Activated naive CD8-positive, alpha-beta T cell (primary cell): ENCODE data around the gene EIF5AL1.
"Not testable (repeated sequence)": the region's sequence is repeated elsewhere in the genome, so short reads cannot be mapped to it uniquely, and the experiment has no call there.

Experiments
- H3K27ac Mint-ChIP-seq: one replicate; pipeline ENCODE4 v1.8.0; 2021; ENCODE audit warnings: mixed read lengths
- H3K27me3 Mint-ChIP-seq: one replicate; pipeline ENCODE4 v1.8.0; 2021; ENCODE audit warnings: mixed read lengths
- H3K36me3 Mint-ChIP-seq: one replicate; pipeline ENCODE4 v1.8.0; 2021; ENCODE audit warnings: mixed read lengths
- H3K4me1 Mint-ChIP-seq: one replicate; pipeline ENCODE4 v1.8.0; 2021; ENCODE audit warnings: low read depth, mixed read lengths
- H3K4me3 Mint-ChIP-seq: one replicate; pipeline ENCODE4 v1.8.0; 2021; ENCODE audit warnings: mild to moderate bottlenecking, mixed read lengths
- H3K9me3 Mint-ChIP-seq: one replicate; pipeline ENCODE4 v1.8.0; 2021; ENCODE audit warnings: low read depth, mixed read lengths

Gene EIF5AL1

DNA sequence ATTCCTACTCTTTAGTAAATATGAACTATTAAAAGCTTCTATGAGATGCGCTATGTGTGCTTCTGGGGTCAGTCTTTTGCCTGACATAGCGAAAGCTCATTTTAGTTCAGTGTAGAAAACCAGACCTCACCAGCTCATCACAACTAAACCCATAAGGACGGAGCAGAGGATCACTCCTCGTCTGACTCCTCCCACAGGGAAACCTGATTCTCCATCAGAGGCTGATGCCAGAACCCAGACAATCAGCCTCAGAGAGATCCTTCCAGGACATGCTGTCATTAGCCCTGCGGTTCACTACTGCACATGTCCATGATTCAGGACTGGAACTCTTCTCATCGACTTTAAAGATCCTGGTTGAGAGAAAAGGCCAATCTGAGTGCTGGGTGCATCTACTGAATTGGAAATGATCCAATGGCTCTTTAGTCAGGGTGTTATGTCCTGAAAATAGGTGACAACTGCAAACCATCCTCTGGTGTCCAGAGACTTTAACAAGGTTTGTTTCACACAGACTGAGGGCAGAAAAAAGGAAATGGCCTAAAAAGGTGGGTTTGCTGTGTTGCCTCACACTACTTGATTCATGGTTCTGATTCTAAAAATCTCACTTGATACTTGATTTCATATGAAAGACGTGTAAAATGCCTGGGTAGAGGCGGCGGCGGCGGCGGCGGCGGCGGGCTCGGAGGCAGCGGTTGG lies at the start of gene EIF5AL1:
Gene EIF5AL1, plus strand, starts transcription at position 643 of the 693 bp plus-strand sequence. CDS start 117 bp downstream, outside the sequence.
- not testable (repeated sequence) for H3K36me3 Mint-ChIP-seq, H3K9me3 Mint-ChIP-seq, H3K27ac Mint-ChIP-seq, H3K4me3 Mint-ChIP-seq, H3K27me3 Mint-ChIP-seq, H3K4me1 Mint-ChIP-seq

DNA sequence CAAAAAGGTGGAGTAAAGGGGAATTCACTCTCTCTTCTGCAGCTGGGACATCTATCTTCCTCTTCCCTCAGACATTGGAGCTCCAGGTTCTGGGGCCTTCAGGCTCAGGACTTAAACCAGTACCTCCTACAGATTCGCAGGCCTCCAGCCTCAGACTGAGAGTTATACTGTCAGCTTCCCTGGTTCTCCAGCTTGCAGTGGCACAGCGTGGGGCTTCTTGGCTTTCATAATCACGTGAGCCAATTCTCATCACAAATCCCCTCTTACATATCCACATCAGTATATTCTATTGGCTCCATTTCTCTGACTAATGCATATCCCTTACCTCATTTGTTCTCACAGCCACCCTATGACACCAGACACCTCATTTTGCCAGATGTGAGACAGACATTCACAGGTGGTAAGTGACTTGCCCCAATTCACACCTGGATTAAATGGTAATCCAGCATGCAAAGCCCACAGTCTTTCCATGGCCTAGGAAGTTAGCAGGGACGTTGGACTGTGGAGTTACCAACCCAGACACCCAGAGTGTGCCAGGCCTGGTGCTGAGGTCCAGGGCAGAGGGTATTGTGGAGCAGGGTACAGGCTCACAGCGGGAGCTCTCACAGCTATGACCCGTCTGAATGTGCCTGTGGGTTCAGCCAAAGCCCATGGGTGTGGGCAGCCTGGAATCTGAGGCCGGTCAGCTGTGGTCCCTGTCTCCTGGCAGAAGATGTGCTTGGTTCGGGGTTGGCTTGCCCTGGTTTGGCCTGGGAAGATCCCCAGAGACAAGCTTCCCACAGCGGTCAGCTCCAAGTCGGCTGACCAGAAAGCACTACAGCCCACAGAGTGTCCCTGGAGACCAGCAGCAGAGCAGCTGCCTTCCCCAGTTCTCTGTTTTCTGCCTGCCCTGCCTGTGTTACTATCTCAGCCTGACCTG lies 48.5 kb upstream of the EIF5AL1 start:
- H3K9me3 Mint-ChIP-seq = no peaks in the 10 kb centered on the region
- peaks cover 2% of the 10 kb centered on the region for H3K27me3 Mint-ChIP-seq
- H3K4me3 Mint-ChIP-seq = no peak overlapping the region
- no peaks in the 10 kb centered on the region for H3K36me3 Mint-ChIP-seq
- H3K27ac Mint-ChIP-seq = no peak overlapping the region
- H3K4me1 Mint-ChIP-seq = no peaks in the 10 kb centered on the region

DNA sequence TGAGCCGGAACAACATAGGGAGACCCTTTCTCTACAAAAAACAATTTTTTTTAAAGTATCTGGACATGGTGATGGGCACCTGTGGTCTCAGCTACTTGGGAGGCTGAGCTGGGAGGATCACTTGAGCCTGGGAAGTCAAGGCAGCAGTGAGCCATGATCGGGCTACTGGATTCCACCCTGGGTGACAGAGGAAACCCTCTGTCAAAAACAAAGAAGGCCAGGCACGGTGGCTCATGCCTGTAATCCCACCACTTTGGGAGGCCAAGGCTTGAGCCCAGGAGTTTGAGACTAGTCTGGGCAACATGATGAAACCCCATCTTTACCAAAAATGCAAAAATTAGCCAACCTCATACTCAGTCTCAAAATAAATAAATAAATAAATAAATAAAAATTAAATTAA lies 47.0 kb upstream of the EIF5AL1 start:
- Mint-ChIP-seq H3K4me3 (no peak overlapping the region), H3K27me3 (no peaks in the 10 kb centered on the region), H3K36me3 (no peaks in the 10 kb centered on the region), H3K4me1 (no peaks in the 10 kb centered on the region), H3K27ac (no peak overlapping the region), H3K9me3 (no peaks in the 10 kb centered on the region)

- peaks cover 2% of the 10 kb centered on the region for H3K27me3 Mint-ChIP-seq
- no peaks in the 10 kb centered on the region for H3K4me1 Mint-ChIP-seq
- no peaks in the 10 kb centered on the region for H3K9me3 Mint-ChIP-seq
- H3K27ac Mint-ChIP-seq = no peak overlapping the region
- no peaks in the 10 kb centered on the region for H3K36me3 Mint-ChIP-seq
- H3K4me3 Mint-ChIP-seq = no peak overlapping the region
These were observed 44.2 kb upstream of the EIF5AL1 start for GRCh38 chr10:79468015-79468560.

- no peak overlapping the region for H3K27ac Mint-ChIP-seq
- no peak overlapping the region for H3K4me3 Mint-ChIP-seq
- no peaks in the 10 kb centered on the region for H3K36me3 Mint-ChIP-seq
- H3K4me1 Mint-ChIP-seq = no peaks in the 10 kb centered on the region
- peaks cover 2% of the 10 kb centered on the region for H3K27me3 Mint-ChIP-seq
- no peaks in the 10 kb centered on the region for H3K9me3 Mint-ChIP-seq
These were observed 43.3 kb upstream of the EIF5AL1 start for GRCh38 chr10:79468841-79469585.

DNA sequence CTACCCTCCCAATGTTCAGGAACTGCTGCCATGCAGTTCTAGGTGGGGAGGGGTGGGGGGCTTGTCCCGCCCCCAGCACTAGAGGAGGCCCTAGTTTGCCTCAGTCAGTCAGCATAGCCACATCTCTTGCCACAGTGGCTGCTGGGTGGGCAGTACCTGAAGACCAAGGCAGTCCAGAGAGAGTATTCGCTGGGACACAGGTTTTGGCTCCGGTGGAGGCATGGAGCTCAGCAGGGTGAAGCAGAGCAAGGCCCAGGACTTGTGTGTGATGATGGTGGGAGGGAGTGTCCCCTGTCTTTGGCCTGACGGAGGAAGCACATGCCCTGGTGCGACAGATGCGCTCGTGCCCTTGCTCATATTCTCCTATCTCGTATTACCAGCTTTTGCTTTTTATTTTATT lies 42.2 kb upstream of the EIF5AL1 start:
- Mint-ChIP-seq H3K36me3 (no peaks in the 10 kb centered on the region), H3K4me1 (no peaks in the 10 kb centered on the region), H3K9me3 (no peaks in the 10 kb centered on the region), H3K4me3 (no peak overlapping the region), H3K27ac (no peak overlapping the region), H3K27me3 (peaks cover 2% of the 10 kb centered on the region)

DNA sequence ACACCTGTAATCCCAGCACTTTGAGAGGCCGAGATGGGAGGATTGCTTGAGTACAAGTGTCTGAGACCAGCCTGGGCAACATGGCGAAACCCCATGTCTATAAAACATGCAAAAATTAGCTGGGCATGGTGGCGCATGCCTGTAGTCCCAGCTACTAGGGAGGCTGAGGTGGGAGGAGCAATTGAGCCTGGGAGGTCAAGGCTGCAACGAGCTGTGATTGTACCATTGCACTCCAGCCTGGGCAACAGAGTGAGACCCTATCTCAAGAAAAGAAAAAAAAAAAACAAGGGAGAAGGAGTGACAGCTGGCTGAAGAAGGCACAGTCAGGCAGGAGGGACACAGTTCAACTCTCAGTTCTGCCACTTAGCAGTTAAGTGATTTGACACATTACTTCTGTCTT lies 40.6 kb upstream of the EIF5AL1 start:
- no peaks in the 10 kb centered on the region for H3K4me1 Mint-ChIP-seq
- H3K27ac Mint-ChIP-seq = no peak overlapping the region
- no peaks in the 10 kb centered on the region for H3K36me3 Mint-ChIP-seq
- H3K9me3 Mint-ChIP-seq = no peaks in the 10 kb centered on the region
- peaks cover 4% of the 10 kb centered on the region for H3K27me3 Mint-ChIP-seq
- H3K4me3 Mint-ChIP-seq = no peak overlapping the region

DNA sequence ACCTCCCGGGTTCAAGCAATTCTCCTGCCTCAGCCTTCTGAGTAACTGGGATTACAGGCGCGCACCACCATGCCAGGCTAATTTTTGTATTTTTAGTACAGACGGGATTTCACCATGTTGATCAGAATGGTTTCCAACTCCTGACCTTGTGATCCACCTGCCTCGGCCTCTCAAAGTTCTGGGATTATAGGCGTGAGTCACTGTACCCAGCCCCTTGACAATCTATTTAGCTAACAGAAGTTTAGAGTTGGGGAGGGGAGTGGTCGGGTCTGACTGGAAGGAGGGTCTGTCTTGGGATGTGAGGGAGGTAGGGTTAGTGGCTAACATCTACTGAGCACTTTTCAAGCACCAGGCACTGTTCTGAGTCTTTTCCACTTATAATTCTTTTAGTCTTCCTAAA lies 39.9 kb upstream of the EIF5AL1 start:
- Mint-ChIP-seq H3K4me1 (no peaks in the 10 kb centered on the region), H3K36me3 (no peaks in the 10 kb centered on the region), H3K27ac (no peak overlapping the region), H3K27me3 (peaks cover 8% of the 10 kb centered on the region), H3K4me3 (no peak overlapping the region), H3K9me3 (no peaks in the 10 kb centered on the region)

GRCh38 chr10:79472951-79473350 lies 39.4 kb upstream of the EIF5AL1 start:
- Mint-ChIP-seq H3K36me3 (no peaks in the 10 kb centered on the region), H3K4me3 (no peak overlapping the region), H3K27ac (no peak overlapping the region), H3K4me1 (no peaks in the 10 kb centered on the region), H3K27me3 (peaks cover 10% of the 10 kb centered on the region), H3K9me3 (no peaks in the 10 kb centered on the region)

GRCh38 chr10:79473496-79474095 lies 38.7 kb upstream of the EIF5AL1 start:
- no peaks in the 10 kb centered on the region for H3K9me3 Mint-ChIP-seq
- no peaks in the 10 kb centered on the region for H3K4me1 Mint-ChIP-seq
- H3K36me3 Mint-ChIP-seq = no peaks in the 10 kb centered on the region
- H3K4me3 Mint-ChIP-seq = no peak overlapping the region
- H3K27me3 Mint-ChIP-seq = peaks cover 10% of the 10 kb centered on the region
- no peak overlapping the region for H3K27ac Mint-ChIP-seq

DNA sequence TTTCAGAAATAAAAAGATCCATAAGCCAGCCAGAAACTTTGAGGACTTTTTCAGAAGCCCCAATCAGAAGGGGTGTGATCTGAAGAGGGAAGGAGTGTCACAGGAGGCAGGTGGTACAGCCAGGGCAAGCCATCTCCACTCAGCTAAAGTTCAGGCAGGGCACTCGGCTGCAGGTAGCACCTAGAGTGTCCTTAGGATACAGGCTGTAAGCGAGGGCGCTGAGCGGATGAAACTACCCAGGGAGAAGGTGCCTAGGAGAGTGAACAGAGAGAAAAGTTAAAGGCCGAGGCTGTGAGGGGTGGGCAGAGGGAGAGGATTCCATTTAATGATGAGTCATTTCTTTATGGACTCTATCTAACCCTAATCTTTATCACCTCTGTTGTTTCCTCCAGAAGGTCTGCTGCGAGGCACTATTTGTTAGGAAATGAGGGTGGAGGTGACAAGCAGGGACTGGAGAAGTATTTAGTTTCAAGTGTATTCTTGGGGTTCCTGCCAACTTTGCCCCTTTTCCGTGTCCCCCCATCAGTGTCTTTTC lies 37.1 kb upstream of the EIF5AL1 start:
- H3K36me3 Mint-ChIP-seq = no peaks in the 10 kb centered on the region
- H3K4me1 Mint-ChIP-seq = no peaks in the 10 kb centered on the region
- no peak overlapping the region for H3K4me3 Mint-ChIP-seq
- H3K9me3 Mint-ChIP-seq = no peaks in the 10 kb centered on the region
- H3K27ac Mint-ChIP-seq = no peak overlapping the region
- H3K27me3 Mint-ChIP-seq = peaks cover 10% of the 10 kb centered on the region

DNA sequence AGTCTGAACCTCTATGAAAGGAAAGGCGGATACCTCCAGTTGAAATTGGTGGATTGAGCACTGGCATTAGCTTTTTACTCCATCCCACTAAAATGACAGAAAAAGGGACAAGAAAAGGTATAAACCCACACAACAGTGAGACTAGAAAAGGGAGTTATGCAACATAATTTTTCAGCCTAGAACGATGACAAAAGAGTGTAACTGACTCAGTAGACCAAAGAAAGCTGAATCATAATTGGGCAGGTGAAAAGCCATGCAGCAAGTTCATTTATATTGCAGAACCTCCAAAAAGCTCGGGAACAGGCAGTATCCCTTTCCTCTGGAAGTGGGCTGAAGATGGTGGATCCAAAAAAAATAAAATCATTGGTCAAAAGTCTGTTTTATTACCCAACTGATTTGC lies 36.5 kb upstream of the EIF5AL1 start:
- H3K4me1 Mint-ChIP-seq = no peaks in the 10 kb centered on the region
- no peak overlapping the region for H3K4me3 Mint-ChIP-seq

GRCh38 chr10:79476645-79477044 lies 35.7 kb upstream of the EIF5AL1 start:
- H3K27me3 Mint-ChIP-seq = peaks cover 10% of the 10 kb centered on the region

More for the DNA sequence above, 36.5 kb upstream of the EIF5AL1 start:
- H3K27me3 Mint-ChIP-seq = peaks cover 10% of the 10 kb centered on the region
- no peak overlapping the region for H3K27ac Mint-ChIP-seq
- no peaks in the 10 kb centered on the region for H3K9me3 Mint-ChIP-seq
- H3K36me3 Mint-ChIP-seq = no peaks in the 10 kb centered on the region

DNA sequence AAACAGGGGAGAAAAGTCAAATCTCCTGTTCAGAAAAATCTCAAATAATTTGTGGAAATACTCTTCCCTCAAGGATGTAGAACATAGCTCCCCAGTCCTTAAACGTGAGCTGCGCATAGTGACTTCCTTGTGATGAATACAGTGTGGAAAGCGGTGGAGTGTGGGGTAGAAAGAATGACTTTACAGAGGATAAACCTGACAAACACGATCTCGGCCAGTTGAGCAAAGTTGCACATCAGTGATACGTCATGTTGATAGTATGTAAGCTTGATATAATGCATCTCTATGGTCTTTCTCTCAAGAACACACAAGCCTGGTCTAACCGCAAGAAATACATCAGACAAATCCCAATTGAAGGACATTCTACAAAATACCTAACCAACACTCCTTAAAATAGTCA lies 34.9 kb upstream of the EIF5AL1 start:
- Mint-ChIP-seq H3K4me3 (no peak overlapping the region), H3K9me3 (no peaks in the 10 kb centered on the region), H3K27ac (no peak overlapping the region), H3K4me1 (no peaks in the 10 kb centered on the region), H3K36me3 (no peaks in the 10 kb centered on the region), H3K27me3 (peaks cover 9% of the 10 kb centered on the region)

More at GRCh38 chr10:79476645-79477044, 35.7 kb upstream of the EIF5AL1 start:
- Mint-ChIP-seq H3K27ac (no peak overlapping the region), H3K4me3 (no peak overlapping the region), H3K4me1 (no peaks in the 10 kb centered on the region), H3K36me3 (no peaks in the 10 kb centered on the region), H3K9me3 (no peaks in the 10 kb centered on the region)
